Trophoblast cell (in vitro differentiated cells and primary cell): ENCODE measurements around the gene CPXM1.

Source experiments
- DNase-seq, 2 donors: peaks; one replicate each; pipeline ENCODE4 v3.0.0-alpha.2; 2016
- H2AFZ ChIP-seq: 2 replicates; pipeline ENCODE4 v1.6.1; 2013; ENCODE audit warnings: low read length, moderate library complexity, mild to moderate bottlenecking; ENCODE audit not compliant: insufficient read depth, poor library complexity
- H2AK5ac ChIP-seq: 2 replicates; pipeline ENCODE4 v1.6.1; 2013; ENCODE audit warnings: mild to moderate bottlenecking, low read length
- H2BK120ac ChIP-seq: 2 replicates; pipeline ENCODE4 v1.6.1; 2013; ENCODE audit warnings: low read length, mild to moderate bottlenecking, moderate library complexity; ENCODE audit not compliant: insufficient read depth, poor library complexity
- H2BK12ac ChIP-seq: 2 replicates; pipeline ENCODE4 v1.6.1; 2013; ENCODE audit warnings: mild to moderate bottlenecking, low read length, moderate library complexity
- H2BK5ac ChIP-seq: 2 replicates; pipeline ENCODE4 v1.6.1; 2013; ENCODE audit warnings: low read length, low read depth, moderate library complexity, mild to moderate bottlenecking; ENCODE audit not compliant: poor library complexity
- H3K14ac ChIP-seq: 2 replicates; pipeline ENCODE4 v1.6.1; 2013; ENCODE audit warnings: mild to moderate bottlenecking, low read length
- H3K18ac ChIP-seq: 2 replicates; pipeline ENCODE4 v1.6.1; 2013; ENCODE audit warnings: mild to moderate bottlenecking, low read length
- H3K23ac ChIP-seq: 2 replicates; pipeline ENCODE4 v1.6.1; 2013; ENCODE audit warnings: low read length
- H3K27ac ChIP-seq: 2 replicates; pipeline ENCODE4 v1.5.1; 2013; ENCODE audit warnings: low read depth, mild to moderate bottlenecking, inconsistent platforms, low read length, moderate library complexity
- H3K27me3 ChIP-seq: 2 replicates; pipeline ENCODE4 v1.6.1; 2013; ENCODE audit warnings: inconsistent platforms, mild to moderate bottlenecking, low read length, moderate library complexity; ENCODE audit not compliant: insufficient read depth
- H3K36me3 ChIP-seq, 2 experiments: 1 replicate in 1 of 2; 2 replicates in 1 of 2; pipeline ENCODE4 v1.6.1; 2013; ENCODE audit warnings: low read length in 2 of 2, mild to moderate bottlenecking in 2 of 2, moderate library complexity in 1 of 2; ENCODE audit not compliant: insufficient read depth in 2 of 2, control insufficient read depth in 1 of 2
- H3K4ac ChIP-seq: 2 replicates; pipeline ENCODE4 v1.6.1; 2013; ENCODE audit warnings: low read depth, mild to moderate bottlenecking, low read length, moderate library complexity
- H3K4me1 ChIP-seq, 2 experiments: 1 replicate in 1 of 2; 2 replicates in 1 of 2; pipeline ENCODE4 v1.6.1; 2013; ENCODE audit warnings: low read length in 2 of 2, mild to moderate bottlenecking in 2 of 2, moderate library complexity in 1 of 2; ENCODE audit not compliant: insufficient read depth in 2 of 2, control insufficient read depth in 1 of 2
- H3K4me2 ChIP-seq: 2 replicates; pipeline ENCODE4 v1.6.1; 2013; ENCODE audit warnings: inconsistent platforms, mild to moderate bottlenecking, low read length, moderate library complexity
- H3K4me3 ChIP-seq: 2 replicates; pipeline ENCODE4 v1.5.1; 2013; ENCODE audit warnings: mild to moderate bottlenecking, low read depth, low read length, inconsistent platforms
- H3K79me1 ChIP-seq: one replicate; pipeline ENCODE4 v1.6.1; 2013; ENCODE audit warnings: low read length
- H3K79me2 ChIP-seq: 2 replicates; pipeline ENCODE4 v1.6.1; 2013; ENCODE audit warnings: low read length, mild to moderate bottlenecking; ENCODE audit not compliant: control insufficient read depth, insufficient read depth, poor library complexity
- H3K9ac ChIP-seq: 2 replicates; pipeline ENCODE4 v1.6.1; 2013; ENCODE audit warnings: mild to moderate bottlenecking, low read length
- H3K9me3 ChIP-seq: 2 replicates; pipeline ENCODE4 v1.6.1; 2013; ENCODE audit warnings: low read depth, mild to moderate bottlenecking, control low read depth, inconsistent platforms, low read length; ENCODE audit not compliant: insufficient read depth
- H4K12ac ChIP-seq: 2 replicates; pipeline ENCODE4 v1.6.1; 2013; ENCODE audit warnings: low read depth, mild to moderate bottlenecking, low read length, moderate library complexity
- H4K8ac ChIP-seq: 2 replicates; pipeline ENCODE4 v1.6.1; 2013; ENCODE audit warnings: low read depth, mild to moderate bottlenecking, low read length, moderate library complexity
- H4K91ac ChIP-seq: one replicate; pipeline ENCODE4 v1.6.1; 2013; ENCODE audit warnings: low read depth, mild to moderate bottlenecking, low read length, moderate library complexity
- WGBS: extraction: QIAGEN DNeasy Blood & Tissue Kit; methylation state at CpG from one replicate; pipeline ENCODE4 v1.1.7; 2013; ENCODE audit warnings: missing lambda C conversion rate; ENCODE audit not compliant: insufficient read length, insufficient coverage; ENCODE audit errors: extremely low coverage; 5-methylcytosine and 5-hydroxymethylcytosine counted together

The CPXM1 gene

GRCh38 chr20:2748551-2749342 lies 51.7 kb downstream of the CPXM1 start:
- no CpG with 5 or more reads among the region's 10 CpGs for WGBS
- H3K4ac ChIP-seq: no peak overlapping the region
- no peaks in the 10 kb centered on the region for H3K79me2 ChIP-seq
- no peaks in the 10 kb centered on the region for H3K36me3 ChIP-seq
- H3K79me1 ChIP-seq: no peaks in the 10 kb centered on the region
- DNase-seq: no peak
- no peak overlapping the region for H3K23ac ChIP-seq
- H3K9me3 ChIP-seq: no peaks in the 10 kb centered on the region
- no peak overlapping the region for H3K14ac ChIP-seq
- H4K91ac ChIP-seq: no peak overlapping the region
- no peak overlapping the region for H4K8ac ChIP-seq
- H3K9ac ChIP-seq: no peak overlapping the region
- no peak overlapping the region for H4K12ac ChIP-seq
- H3K4me2 ChIP-seq: no peak overlapping the region
- H3K4me3 ChIP-seq: no peak overlapping the region
- H3K4me1 ChIP-seq: peaks cover 10 to 18% of the 10 kb centered on the region in 2 experiments
- no peak overlapping the region for H3K27ac ChIP-seq
- no peak overlapping the region for H2BK5ac ChIP-seq
- no peak overlapping the region for H2BK120ac ChIP-seq
- no peak overlapping the region for H3K18ac ChIP-seq
- no peak overlapping the region for H2AK5ac ChIP-seq
- peaks cover 54% of the 10 kb centered on the region for H3K27me3 ChIP-seq
- no peak overlapping the region for H2BK12ac ChIP-seq
- no peak overlapping the region for H2AFZ ChIP-seq

GRCh38 chr20:2747676-2748235 lies 52.7 kb downstream of the CPXM1 start:
- no peak overlapping the region for H3K4ac ChIP-seq
- H3K9me3 ChIP-seq: no peaks in the 10 kb centered on the region
- peaks cover 46% of the 10 kb centered on the region for H3K27me3 ChIP-seq
- H3K4me3 ChIP-seq: no peak overlapping the region
- H3K4me2 ChIP-seq: no peak overlapping the region
- no peaks in the 10 kb centered on the region for H3K36me3 ChIP-seq
- no peak for DNase-seq
- no peak overlapping the region for H4K8ac ChIP-seq
- no peak overlapping the region for H4K91ac ChIP-seq
- H3K79me2 ChIP-seq: no peaks in the 10 kb centered on the region
- no peak overlapping the region for H3K9ac ChIP-seq
- no peaks in the 10 kb centered on the region for H3K79me1 ChIP-seq
- H2AFZ ChIP-seq: no peak overlapping the region
- WGBS: 100% methylated on average over 1 of the region's 8 CpGs
- H3K27ac ChIP-seq: no peak overlapping the region
- H4K12ac ChIP-seq: no peak overlapping the region
- no peak overlapping the region for H2BK120ac ChIP-seq
- H3K4me1 ChIP-seq: peaks cover 10 to 16% of the 10 kb centered on the region in 2 experiments
- no peak overlapping the region for H3K18ac ChIP-seq
- H3K14ac ChIP-seq: no peak overlapping the region
- H3K23ac ChIP-seq: no peak overlapping the region
- no peak overlapping the region for H2BK12ac ChIP-seq
- H2AK5ac ChIP-seq: no peak overlapping the region
- H2BK5ac ChIP-seq: no peak overlapping the region

- no peaks in the 10 kb centered on the region for H3K36me3 ChIP-seq
- no peak overlapping the region for H3K4me2 ChIP-seq
- no CpG with 5 or more reads among the region's 8 CpGs for WGBS
Observed at GRCh38 chr20:2746636-2747265, 53.7 kb downstream of the CPXM1 start.

GRCh38 chr20:2745936-2746635 lies 54.3 kb downstream of the CPXM1 start:
- Histone ChIP-seq H4K91ac (no peak overlapping the region), H3K4me3 (no peak overlapping the region), H2AK5ac (no peak overlapping the region), H3K27ac (no peak overlapping the region), H3K79me2 (no peaks in the 10 kb centered on the region), H4K8ac (no peak overlapping the region), H4K12ac (no peak overlapping the region), H2AFZ (no peak overlapping the region), H3K9ac (no peak overlapping the region), H3K14ac (no peak overlapping the region), H3K27me3 (peaks cover 29% of the 10 kb centered on the region), H2BK5ac (no peak overlapping the region), H3K9me3 (no peaks in the 10 kb centered on the region), H2BK12ac (no peak overlapping the region), H3K4me2 (no peak overlapping the region), H3K23ac (no peak overlapping the region), H3K79me1 (no peaks in the 10 kb centered on the region), H3K4me1 (peaks cover 3 to 6% of the 10 kb centered on the region in 2 experiments), H3K18ac (no peak overlapping the region), H3K36me3 (no peaks in the 10 kb centered on the region), H2BK120ac (no peak overlapping the region), H3K4ac (no peak overlapping the region)
- no CpG with 5 or more reads among the region's 4 CpGs for WGBS
- DNase-seq: no peak

More at GRCh38 chr20:2746636-2747265, 53.7 kb downstream of the CPXM1 start:
- Histone ChIP-seq H2AFZ (no peak overlapping the region), H4K8ac (no peak overlapping the region), H2BK12ac (no peak overlapping the region), H3K79me1 (no peaks in the 10 kb centered on the region), H3K18ac (no peak overlapping the region), H2BK120ac (no peak overlapping the region), H2AK5ac (no peak overlapping the region), H3K9ac (no peak overlapping the region), H3K4me3 (no peak overlapping the region), H3K4ac (no peak overlapping the region), H4K12ac (no peak overlapping the region), H2BK5ac (no peak overlapping the region), H3K23ac (no peak overlapping the region), H3K4me1 (peaks cover 3 to 6% of the 10 kb centered on the region in 2 experiments), H3K27me3 (peaks cover 36% of the 10 kb centered on the region), H3K79me2 (no peaks in the 10 kb centered on the region), H4K91ac (no peak overlapping the region), H3K9me3 (no peaks in the 10 kb centered on the region), H3K14ac (no peak overlapping the region), H3K27ac (no peak overlapping the region)
- no peak for DNase-seq
